ENCODE results near the gene ADNP2. TPM values are rescaled to one million over a fixed set of nuclear protein-coding genes. Genes with fewer than 3 reads are reported as not detected.

The ADNP2 gene
- total RNA-seq, 1 experiment from 2014 or later = 40.5 TPM

DNA sequence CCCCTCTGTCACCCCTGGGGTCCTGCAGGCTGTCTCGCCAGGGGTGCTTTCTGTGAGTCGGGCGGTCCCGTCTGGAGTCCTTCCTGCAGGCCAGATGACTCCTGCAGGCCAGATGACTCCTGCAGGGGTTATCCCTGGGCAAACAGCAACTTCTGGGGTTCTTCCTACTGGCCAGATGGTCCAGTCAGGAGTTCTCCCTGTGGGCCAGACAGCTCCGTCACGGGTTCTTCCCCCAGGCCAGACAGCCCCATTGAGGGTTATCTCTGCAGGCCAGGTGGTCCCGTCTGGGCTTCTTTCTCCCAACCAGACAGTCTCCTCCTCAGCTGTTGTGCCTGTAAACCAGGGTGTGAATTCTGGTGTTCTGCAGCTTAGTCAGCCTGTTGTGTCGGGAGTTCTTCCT, 27.6 kb downstream of the ADNP2 start:
- Histone ChIP-seq H3K9me3 (ENCODE audit: control insufficient read depth, insufficient read depth, low read depth, low read length) (no peaks in the 10 kb centered on the region), H3K27ac (ENCODE audit: low read length) (no peak overlapping the region), H3K4me1 (ENCODE audit: control insufficient read depth, insufficient read depth, low read length) (no peaks in the 10 kb centered on the region), H3K36me3 (ENCODE audit: control insufficient read depth, insufficient read depth, low read length) (peaks cover 21% of the 10 kb centered on the region), H3K4me3 (ENCODE audit: low read depth in 2 of 2, low read length in 2 of 2) (no peak overlapping the region), H3K27me3 (ENCODE audit: control insufficient read depth, insufficient read depth, low read length) (no peaks in the 10 kb centered on the region)
- ChIA-PET POLR2A (no interaction called here), CTCF (no interaction called here)
- BruUV-seq (replicated peaks) = no TSS peak
- in situ Hi-C loops (cut with HindIII; ENCODE audit: low pct_unique_long_range_greater_than_20kb, low sequenced_read_pairs) = no loop called here
- TF ChIP-seq POLR2AphosphoS5 (IDR thresholded peaks at IDR 0.05; ENCODE audit: low read depth, low read length) (no peak), SIN3A (IDR thresholded peaks at IDR 0.05; ENCODE audit: borderline replicate concordance, insufficient read depth, low read depth, low read length) (no peak), TCF7L2 (IDR thresholded peaks at IDR 0.05; ENCODE audit: low read depth, low read length) (no peak)
- TF ChIP-seq, protein P1, sequence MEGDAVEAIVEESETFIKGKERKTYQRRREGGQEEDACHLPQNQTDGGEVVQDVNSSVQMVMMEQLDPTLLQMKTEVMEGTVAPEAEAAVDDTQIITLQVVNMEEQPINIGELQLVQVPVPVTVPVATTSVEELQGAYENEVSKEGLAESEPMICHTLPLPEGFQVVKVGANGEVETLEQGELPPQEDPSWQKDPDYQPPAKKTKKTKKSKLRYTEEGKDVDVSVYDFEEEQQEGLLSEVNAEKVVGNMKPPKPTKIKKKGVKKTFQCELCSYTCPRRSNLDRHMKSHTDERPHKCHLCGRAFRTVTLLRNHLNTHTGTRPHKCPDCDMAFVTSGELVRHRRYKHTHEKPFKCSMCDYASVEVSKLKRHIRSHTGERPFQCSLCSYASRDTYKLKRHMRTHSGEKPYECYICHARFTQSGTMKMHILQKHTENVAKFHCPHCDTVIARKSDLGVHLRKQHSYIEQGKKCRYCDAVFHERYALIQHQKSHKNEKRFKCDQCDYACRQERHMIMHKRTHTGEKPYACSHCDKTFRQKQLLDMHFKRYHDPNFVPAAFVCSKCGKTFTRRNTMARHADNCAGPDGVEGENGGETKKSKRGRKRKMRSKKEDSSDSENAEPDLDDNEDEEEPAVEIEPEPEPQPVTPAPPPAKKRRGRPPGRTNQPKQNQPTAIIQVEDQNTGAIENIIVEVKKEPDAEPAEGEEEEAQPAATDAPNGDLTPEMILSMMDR (IDR thresholded peaks at IDR 0.05) = no peak
- TF ChIP-seq, protein P2, sequence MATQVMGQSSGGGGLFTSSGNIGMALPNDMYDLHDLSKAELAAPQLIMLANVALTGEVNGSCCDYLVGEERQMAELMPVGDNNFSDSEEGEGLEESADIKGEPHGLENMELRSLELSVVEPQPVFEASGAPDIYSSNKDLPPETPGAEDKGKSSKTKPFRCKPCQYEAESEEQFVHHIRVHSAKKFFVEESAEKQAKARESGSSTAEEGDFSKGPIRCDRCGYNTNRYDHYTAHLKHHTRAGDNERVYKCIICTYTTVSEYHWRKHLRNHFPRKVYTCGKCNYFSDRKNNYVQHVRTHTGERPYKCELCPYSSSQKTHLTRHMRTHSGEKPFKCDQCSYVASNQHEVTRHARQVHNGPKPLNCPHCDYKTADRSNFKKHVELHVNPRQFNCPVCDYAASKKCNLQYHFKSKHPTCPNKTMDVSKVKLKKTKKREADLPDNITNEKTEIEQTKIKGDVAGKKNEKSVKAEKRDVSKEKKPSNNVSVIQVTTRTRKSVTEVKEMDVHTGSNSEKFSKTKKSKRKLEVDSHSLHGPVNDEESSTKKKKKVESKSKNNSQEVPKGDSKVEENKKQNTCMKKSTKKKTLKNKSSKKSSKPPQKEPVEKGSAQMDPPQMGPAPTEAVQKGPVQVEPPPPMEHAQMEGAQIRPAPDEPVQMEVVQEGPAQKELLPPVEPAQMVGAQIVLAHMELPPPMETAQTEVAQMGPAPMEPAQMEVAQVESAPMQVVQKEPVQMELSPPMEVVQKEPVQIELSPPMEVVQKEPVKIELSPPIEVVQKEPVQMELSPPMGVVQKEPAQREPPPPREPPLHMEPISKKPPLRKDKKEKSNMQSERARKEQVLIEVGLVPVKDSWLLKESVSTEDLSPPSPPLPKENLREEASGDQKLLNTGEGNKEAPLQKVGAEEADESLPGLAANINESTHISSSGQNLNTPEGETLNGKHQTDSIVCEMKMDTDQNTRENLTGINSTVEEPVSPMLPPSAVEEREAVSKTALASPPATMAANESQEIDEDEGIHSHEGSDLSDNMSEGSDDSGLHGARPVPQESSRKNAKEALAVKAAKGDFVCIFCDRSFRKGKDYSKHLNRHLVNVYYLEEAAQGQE (IDR thresholded peaks at IDR 0.05; ENCODE audit: insufficient read depth in 1 of 2, low read depth in 2 of 2, low read length in 1 of 2) = no peak
- intact Hi-C loops (cut with micrococcal nuclease; ENCODE audit: unreplicated experiment) = no loop called here
- ATAC-seq (no peak), DNase-seq (ENCODE audit: low read depth, low spot score) (no peak)

DNA sequence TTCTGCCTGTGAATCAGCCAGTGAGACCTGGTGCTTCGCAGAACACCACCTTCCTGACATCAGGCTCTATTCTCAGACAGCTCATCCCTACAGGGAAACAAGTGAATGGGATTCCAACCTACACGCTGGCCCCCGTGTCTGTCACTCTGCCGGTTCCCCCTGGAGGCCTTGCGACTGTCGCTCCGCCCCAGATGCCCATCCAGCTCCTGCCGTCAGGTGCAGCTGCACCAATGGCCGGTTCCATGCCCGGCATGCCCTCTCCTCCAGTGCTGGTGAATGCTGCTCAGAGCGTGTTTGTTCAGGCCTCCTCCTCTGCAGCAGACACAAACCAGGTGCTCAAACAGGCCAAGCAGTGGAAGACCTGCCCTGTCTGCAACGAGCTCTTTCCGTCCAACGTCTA, 28.1 kb downstream of the ADNP2 start:
- ChIA-PET CTCF (no interaction called here), POLR2A (no interaction called here)
- no peaks in the 10 kb centered on the region for H3K4me1 ChIP-seq (ENCODE audit: control insufficient read depth, insufficient read depth, low read length)
- intact Hi-C loops (cut with micrococcal nuclease; ENCODE audit: unreplicated experiment) = no loop called here
- BruUV-seq (replicated peaks) = no TSS peak
- H3K9me3 ChIP-seq (ENCODE audit: control insufficient read depth, insufficient read depth, low read depth, low read length) = no peaks in the 10 kb centered on the region
- peaks cover 21% of the 10 kb centered on the region for H3K36me3 ChIP-seq (ENCODE audit: control insufficient read depth, insufficient read depth, low read length)
- DNase-seq (ENCODE audit: low read depth, low spot score) (no peak), ATAC-seq (no peak)
- no peak overlapping the region for H3K27ac ChIP-seq (ENCODE audit: low read length)
- TF ChIP-seq, protein P2 (IDR thresholded peaks at IDR 0.05; ENCODE audit: insufficient read depth in 1 of 2, low read depth in 2 of 2, low read length in 1 of 2) = no peak
- TF ChIP-seq POLR2AphosphoS5 (IDR thresholded peaks at IDR 0.05; ENCODE audit: low read depth, low read length) (no peak), TCF7L2 (IDR thresholded peaks at IDR 0.05; ENCODE audit: low read depth, low read length) (no peak), SIN3A (IDR thresholded peaks at IDR 0.05; ENCODE audit: borderline replicate concordance, insufficient read depth, low read depth, low read length) (no peak)
- TF ChIP-seq, protein P1 (IDR thresholded peaks at IDR 0.05) = no peak
- no peaks in the 10 kb centered on the region for H3K27me3 ChIP-seq (ENCODE audit: control insufficient read depth, insufficient read depth, low read length)
- no peak overlapping the region for H3K4me3 ChIP-seq (ENCODE audit: low read depth in 2 of 2, low read length in 2 of 2)
- in situ Hi-C loops (cut with HindIII; ENCODE audit: low pct_unique_long_range_greater_than_20kb, low sequenced_read_pairs) = no loop called here
